Upper lobe of right lung (tissue), 1 donor: ENCODE measurements around the gene MEGF6. TPM values are rescaled to one million over a fixed set of nuclear protein-coding genes. Genes with fewer than 3 reads are reported as not detected.

ENCODE experiments used
- ATAC-seq: fragments of 200-7000 bp; cut with Tn5 transposase; one replicate; pipeline ENCODE4 v1.9.1; 2020; ENCODE audit warnings: mild to moderate bottlenecking, moderate library complexity
- DNase-seq: peaks from one replicate; pipeline ENCODE4 v3.0.0-alpha.2; 2020
- H3K27ac ChIP-seq: fragments of 200-600 bp; one replicate; pipeline ENCODE4 v1.8.0; 2022
- H3K27me3 ChIP-seq: fragments of 200-600 bp; one replicate; pipeline ENCODE4 v1.8.0; 2022; ENCODE audit warnings: mild to moderate bottlenecking
- H3K36me3 ChIP-seq: fragments of 200-600 bp; one replicate; pipeline ENCODE4 v1.8.0; 2022
- H3K4me1 ChIP-seq: fragments of 200-600 bp; one replicate; pipeline ENCODE4 v1.8.0; 2022
- H3K4me3 ChIP-seq: fragments of 200-600 bp; one replicate; pipeline ENCODE4 v1.8.0; 2022; ENCODE audit warnings: mild to moderate bottlenecking
- H3K9me3 ChIP-seq: fragments of 200-600 bp; one replicate; pipeline ENCODE4 v1.8.0; 2022
- CTCF ChIP-seq: fragments of 200-600 bp; IDR thresholded peaks from one replicate; pipeline ENCODE4 v1.8.0; 2022; ENCODE audit warnings: antibody characterized with exemption
- intact Hi-C: fragments of 100-400 bp; cut with DNase I; formaldehyde crosslinking; loops from one replicate; pipeline ENCODE4 v1.11.0; 2022
- total RNA-seq: library from RNA; stranded (reverse); fragmentation: NEBNext Ultra II Directional; extraction: Animal tissue kit (Norgen Biotek cat#: 25700); gene quantifications from one replicate; pipeline ENCODE4 v1.2.1, GENCODE V29; 2021
- donor health status: DM: no; HTN: yes; CAD: no; lungs with severe emphysema.

Gene MEGF6
- total RNA-seq, 1 donor from 2014 or later: 96.6 TPM

- Histone ChIP-seq H3K36me3 (no peaks in the 10 kb centered on the region), H3K9me3 (no peaks in the 10 kb centered on the region), H3K27me3 (peaks cover 3% of the 10 kb centered on the region), H3K27ac (no peak overlapping the region), H3K4me3 (no peak overlapping the region), H3K4me1 (peaks cover 12% of the 10 kb centered on the region)
- no peak for TF ChIP-seq CTCF
- DNase-seq (no peak), ATAC-seq (no peak)
- intact Hi-C loops: no loop called here
These were observed 7.5 kb downstream of the MEGF6 start for GRCh38 chr1:3603571-3604467.

- DNase-seq (no peak), ATAC-seq (no peak)
- Histone ChIP-seq H3K4me1 (peaks cover 19% of the 10 kb centered on the region), H3K9me3 (no peaks in the 10 kb centered on the region), H3K27ac (no peak overlapping the region), H3K4me3 (no peak overlapping the region), H3K36me3 (no peaks in the 10 kb centered on the region), H3K27me3 (no peaks in the 10 kb centered on the region)
- TF ChIP-seq CTCF: no peak
- intact Hi-C loops: no loop called here
These were observed 8.2 kb downstream of the MEGF6 start for GRCh38 chr1:3603156-3603555.

- no peak for DNase-seq
- intact Hi-C loops: no loop called here
- no peaks in the 10 kb centered on the region for H3K36me3 ChIP-seq
- no peaks in the 10 kb centered on the region for H3K27me3 ChIP-seq
- no peak overlapping the region for H3K4me3 ChIP-seq
- no peak for ATAC-seq
- H3K4me1 ChIP-seq: peaks cover 26% of the 10 kb centered on the region
- H3K9me3 ChIP-seq: no peaks in the 10 kb centered on the region
- no peak overlapping the region for H3K27ac ChIP-seq
- TF ChIP-seq CTCF: no peak
These were observed 8.9 kb downstream of the MEGF6 start for GRCh38 chr1:3602375-3602774.

- Histone ChIP-seq H3K36me3 (no peaks in the 10 kb centered on the region), H3K4me1 (peaks cover 33% of the 10 kb centered on the region), H3K27me3 (no peaks in the 10 kb centered on the region), H3K9me3 (no peaks in the 10 kb centered on the region), H3K4me3 (no peak overlapping the region), H3K27ac (no peak overlapping the region)
- no peak for TF ChIP-seq CTCF
- DNase-seq (no peak), ATAC-seq (peak; percentile 2)
- intact Hi-C loops: no loop called here
These were observed 9.6 kb downstream of the MEGF6 start for GRCh38 chr1:3601743-3602142.

- H3K4me3 ChIP-seq: no peak overlapping the region
- H3K9me3 ChIP-seq: no peaks in the 10 kb centered on the region
These were observed 11.0 kb downstream of the MEGF6 start for GRCh38 chr1:3600354-3600753.

More at GRCh38 chr1:3600354-3600753, 11.0 kb downstream of the MEGF6 start:
- H3K27ac ChIP-seq: no peak overlapping the region
- no peak for TF ChIP-seq CTCF
- H3K36me3 ChIP-seq: no peaks in the 10 kb centered on the region
- peaks cover 33% of the 10 kb centered on the region for H3K4me1 ChIP-seq
- ATAC-seq (no peak), DNase-seq (no peak)
- intact Hi-C loops: no loop called here
- no peaks in the 10 kb centered on the region for H3K27me3 ChIP-seq
